IMR-90 (cell line): ENCODE measurements around the gene CENPT. TPM values are rescaled to one million over a fixed set of nuclear protein-coding genes. Genes with fewer than 3 reads are reported as not detected.

Experiments
- ATAC-seq: fragments of 200-7000 bp; cut with Tn5 transposase; 2 replicates; pipeline ENCODE4 v1.9.1; 2020; ENCODE audit warnings: low read depth, mild to moderate bottlenecking, moderate library complexity
- BruUV-seq: library from RNA; stranded (reverse); fragments of 400-500 nt; replicated peaks from 2 replicates; lab custom pipeline; 2021; lab: Mats Ljungman, UMichigan
- CTCF ChIA-PET: fragments of 300-600 bp; formaldehyde crosslinking; extraction: SDS; loops from one replicate; lab custom pipeline; 2021; ENCODE audit warnings: antibody characterized with exemption; lab: Yijun Ruan, JAX
- POLR2A ChIA-PET: fragments of 300-600 bp; sonication (Branson Sonifier 250); formaldehyde crosslinking; loops from one replicate; lab custom pipeline; 2022; ENCODE audit warnings: antibody characterized with exemption; ENCODE audit not compliant: unreplicated experiment; lab: Charles Lee
- DNase-seq: peaks from one replicate; pipeline ENCODE4 v3.0.0; 2013
- H2AFZ ChIP-seq: replicated peaks from 2 replicates; pipeline ENCODE3; 2013; ENCODE audit warnings: low read length, mild to moderate bottlenecking; ENCODE audit not compliant: poor library complexity
- H2AK5ac ChIP-seq: 2 replicates; pipeline ENCODE4 v1.6.1; 2013; ENCODE audit warnings: low read depth, low read length, inconsistent platforms
- H2AK9ac ChIP-seq: replicated peaks from 2 replicates; pipeline ENCODE3; 2013; ENCODE audit warnings: mild to moderate bottlenecking, low read depth, low read length, moderate library complexity; ENCODE audit not compliant: poor library complexity
- H2BK120ac ChIP-seq: 2 replicates; pipeline ENCODE4 v1.6.1; 2013; ENCODE audit warnings: low read depth, low read length, inconsistent platforms
- H2BK15ac ChIP-seq: 3 replicates; pipeline ENCODE4 v1.6.1; 2013; ENCODE audit warnings: low read depth, low read length, inconsistent platforms
- H2BK20ac ChIP-seq: 2 replicates; pipeline ENCODE4 v1.6.1; 2013; ENCODE audit warnings: low read depth, mild to moderate bottlenecking, inconsistent platforms, low read length, moderate library complexity
- H2BK5ac ChIP-seq: 2 replicates; pipeline ENCODE4 v1.6.1; 2013; ENCODE audit warnings: mild to moderate bottlenecking, low read depth, low read length, inconsistent platforms; ENCODE audit not compliant: poor library complexity, severe bottlenecking
- H3K14ac ChIP-seq: replicated peaks from 2 replicates; pipeline ENCODE4 v1.6.1; 2013; ENCODE audit warnings: low read depth, low read length, inconsistent platforms
- H3K18ac ChIP-seq: 2 replicates; pipeline ENCODE4 v1.6.1; 2013; ENCODE audit warnings: low read depth, low read length, control low read depth
- H3K23ac ChIP-seq: 2 replicates; pipeline ENCODE4 v1.6.1; 2013; ENCODE audit warnings: low read depth, low read length, inconsistent platforms
- H3K27ac ChIP-seq: 2 replicates; pipeline ENCODE4 v1.5.1; 2013; ENCODE audit warnings: mild to moderate bottlenecking, control low read depth, low read length; ENCODE audit not compliant: insufficient read depth
- H3K27me3 ChIP-seq: 2 replicates; pipeline ENCODE4 v1.6.1; 2013; ENCODE audit warnings: low read length; ENCODE audit not compliant: control insufficient read depth, insufficient read depth
- H3K36me3 ChIP-seq: 2 replicates; pipeline ENCODE4 v1.6.1; 2013; ENCODE audit warnings: low read length, mixed read lengths; ENCODE audit not compliant: control insufficient read depth, insufficient read depth
- H3K4ac ChIP-seq: 2 replicates; pipeline ENCODE4 v1.6.1; 2013; ENCODE audit warnings: low read depth, low read length, inconsistent platforms
- H3K4me1 ChIP-seq: 2 replicates; pipeline ENCODE4 v1.6.1; 2013; ENCODE audit warnings: low read length, mixed read lengths; ENCODE audit not compliant: control insufficient read depth, insufficient read depth
- H3K4me2 ChIP-seq: 2 replicates; pipeline ENCODE4 v1.6.1; 2013; ENCODE audit warnings: low read depth, mild to moderate bottlenecking, control low read depth, low read length, moderate library complexity
- H3K4me3 ChIP-seq: 2 replicates; pipeline ENCODE4 v1.5.1; 2013; ENCODE audit warnings: low read depth, mild to moderate bottlenecking, control low read depth, low read length, moderate library complexity; ENCODE audit not compliant: insufficient read depth
- H3K56ac ChIP-seq: 2 replicates; pipeline ENCODE4 v1.6.1; 2013; ENCODE audit warnings: low read length, inconsistent platforms; ENCODE audit not compliant: insufficient read depth; ENCODE audit errors: extremely low read depth
- H3K79me1 ChIP-seq, 2 experiments: 2 replicates each; pipeline ENCODE4 v1.6.1; 2013; ENCODE audit warnings: low read length in 2 of 2, inconsistent platforms in 1 of 2, low read depth in 1 of 2
- H3K9ac ChIP-seq: 2 replicates; pipeline ENCODE4 v1.6.1; 2013; ENCODE audit warnings: low read depth, low read length, control low read depth
- H3K9me1 ChIP-seq: 2 replicates; pipeline ENCODE4 v1.6.1; 2013; ENCODE audit warnings: low read length, inconsistent platforms; ENCODE audit not compliant: insufficient read depth
- H3K9me3 ChIP-seq: 2 replicates; pipeline ENCODE4 v1.6.1; 2013; ENCODE audit warnings: low read length; ENCODE audit not compliant: control insufficient read depth, insufficient read depth
- H4K20me1 ChIP-seq: 2 replicates; pipeline ENCODE4 v1.6.1; 2013; ENCODE audit warnings: low read length, inconsistent platforms; ENCODE audit not compliant: insufficient read depth
- H4K5ac ChIP-seq: 2 replicates; pipeline ENCODE4 v1.6.1; 2013; ENCODE audit warnings: mild to moderate bottlenecking, low read depth, low read length, control low read depth
- H4K8ac ChIP-seq, 2 experiments: 2 replicates each; pipeline ENCODE4 v1.6.1; 2013; ENCODE audit warnings: low read depth in 2 of 2, low read length in 2 of 2, control low read depth in 1 of 2, inconsistent platforms in 1 of 2
- H4K91ac ChIP-seq: 2 replicates; pipeline ENCODE4 v1.6.1; 2013; ENCODE audit warnings: low read depth, low read length, inconsistent platforms; ENCODE audit not compliant: insufficient read depth
- BHLHE40 ChIP-seq: fragments of 150-350 bp; IDR thresholded peaks from 2 replicates; pipeline ENCODE4 v1.6.1; 2016; ENCODE audit warnings: mild to moderate bottlenecking, low read depth, low read length
- CEBPB ChIP-seq: IDR thresholded peaks from 2 replicates; pipeline ENCODE4 v1.6.1; 2012; ENCODE audit warnings: low read depth, low read length, improper control_type of control experiment
- CHD1 ChIP-seq: IDR thresholded peaks from 2 replicates; pipeline ENCODE4 v1.6.1; 2012; ENCODE audit warnings: low read depth, low read length, improper control_type of control experiment
- CTCF ChIP-seq: conservative IDR thresholded peaks from 2 replicates; pipeline ENCODE4 v1.5.1; 2012; ENCODE audit warnings: mild to moderate bottlenecking, low read depth, low read length, improper control_type of control experiment
- ELK1 ChIP-seq: fragments of 150-350 bp; IDR thresholded peaks from 2 replicates; pipeline ENCODE4 v1.6.1; 2016; ENCODE audit warnings: low read depth, mild to moderate bottlenecking, low read length, moderate library complexity, borderline replicate concordance
- FOS ChIP-seq: fragments of 150-350 bp; IDR thresholded peaks from 2 replicates; pipeline ENCODE4 v1.6.1; 2016; ENCODE audit warnings: low read depth, low read length
- MAFK ChIP-seq: IDR thresholded peaks from 2 replicates; pipeline ENCODE4 v1.6.1; 2012; ENCODE audit warnings: low read depth, low read length, improper control_type of control experiment
- MAZ ChIP-seq: IDR thresholded peaks from 2 replicates; pipeline ENCODE4 v1.6.1; 2012; ENCODE audit warnings: low read depth, mild to moderate bottlenecking, low read length, improper control_type of control experiment, moderate library complexity, borderline replicate concordance
- MXI1 ChIP-seq: IDR thresholded peaks from 2 replicates; pipeline ENCODE4 v1.6.1; 2012; ENCODE audit warnings: low read depth, mild to moderate bottlenecking, low read length, moderate library complexity, borderline replicate concordance
- NFE2L2 ChIP-seq: fragments of 150-350 bp; IDR thresholded peaks from 2 replicates; pipeline ENCODE4 v1.6.1; 2016; ENCODE audit warnings: low read depth, mild to moderate bottlenecking, low read length
- POLR2A ChIP-seq: IDR thresholded peaks from 2 replicates; pipeline ENCODE4 v1.6.1; 2012; ENCODE audit warnings: mild to moderate bottlenecking, low read depth, low read length
- RAD21 ChIP-seq: IDR thresholded peaks from 2 replicates; pipeline ENCODE4 v1.6.1; 2012; ENCODE audit warnings: low read length, improper control_type of control experiment
- RCOR1 ChIP-seq: IDR thresholded peaks from 2 replicates; pipeline ENCODE4 v1.6.1; 2012; ENCODE audit warnings: mild to moderate bottlenecking, low read length, improper control_type of control experiment; ENCODE audit not compliant: insufficient replicate concordance
- RFX5 ChIP-seq: IDR thresholded peaks from 2 replicates; pipeline ENCODE4 v1.8.0; 2012; ENCODE audit warnings: low read depth, mild to moderate bottlenecking, low read length, moderate library complexity
- SMC3 ChIP-seq: fragments of 150-350 bp; IDR thresholded peaks from 2 replicates; pipeline ENCODE4 v1.6.1; 2016; ENCODE audit warnings: low read depth, mild to moderate bottlenecking, antibody characterized with exemption, low read length, moderate library complexity
- USF2 ChIP-seq: fragments of 150-350 bp; IDR thresholded peaks from 2 replicates; pipeline ENCODE4 v1.6.1; 2017; ENCODE audit warnings: mild to moderate bottlenecking, antibody characterized with exemption, low read length, low read depth
- WGBS, 2 experiments: methylation state at CpG; one replicate each; pipeline versions ENCODE4 v1.1.5 to v1.1.7; 2013; ENCODE audit warnings: missing lambda C conversion rate in 2 of 2; ENCODE audit not compliant: insufficient read length in 1 of 2; ENCODE audit errors: extremely low coverage in 2 of 2; 5-methylcytosine and 5-hydroxymethylcytosine counted together
- dilution Hi-C: fragments of 300-500 bp; cut with HindIII; formaldehyde crosslinking; loops from one replicate; pipeline ENCODE4 v1.14.3; 2018; ENCODE audit warnings: low sequenced_read_pairs; ENCODE audit not compliant: unreplicated experiment
- in situ Hi-C: fragments of 300-500 bp; cut with MboI; formaldehyde crosslinking; loops from 3 replicates; pipeline ENCODE4 v1.14.3; 2019; ENCODE audit warnings: low sequenced_read_pairs, inconsistent platforms, mixed read lengths
- intact Hi-C: fragments of 100-400 bp; cut with micrococcal nuclease; formaldehyde crosslinking; loops from 2 replicates; pipeline ENCODE4 v1.10.0; 2022
- polyA plus RNA-seq, 3 experiments: library from polyadenylated mRNA; depleted of rRNA; stranded (reverse); fragments of >200 nt; gene quantifications; 2 replicates each; pipeline ENCODE4 v1.2.3, GENCODE V29; 2012; ENCODE audit warnings: low replicate concordance in 1 of 3
- total RNA-seq: library from RNA; depleted of rRNA; stranded (reverse); fragments of >200 nt; gene quantifications from 2 replicates; pipeline ENCODE4 v1.2.3, GENCODE V29; 2012

CENPT gene
- total and polyA plus RNA-seq, 2 of the 4 experiments (the other 2 are of a cell fraction) = 33.3 to 83.1 TPM

GRCh38 chr16:67786491-67786890, 61.0 kb downstream of the CENPT start:
- Histone ChIP-seq H2AK9ac (no peak overlapping the region), H3K9ac (no peak overlapping the region), H4K5ac (no peak overlapping the region), H3K4me3 (no peak overlapping the region), H4K20me1 (peaks cover 8% of the 10 kb centered on the region; the same call in 1 of the 2 replicates), H3K18ac (no peak overlapping the region), H3K27ac (no peak overlapping the region), H2BK15ac (no peak overlapping the region), H3K27me3 (no peaks in the 10 kb centered on the region), H2BK5ac (no peak overlapping the region), H4K91ac (no peak overlapping the region), H3K4me2 (no peak overlapping the region), H3K9me1 (peaks cover 2% of the 10 kb centered on the region; the same call in 1 of the 2 replicates), H2BK120ac (no peak overlapping the region), H3K4ac (no peak overlapping the region), H4K8ac (no peak overlapping the region), H2AFZ (no peak overlapping the region), H3K56ac (no peak overlapping the region), H3K36me3 (no peaks in the 10 kb centered on the region), H3K14ac (no peak overlapping the region), H3K9me3 (no peaks in the 10 kb centered on the region), H3K4me1 (no peaks in the 10 kb centered on the region), H2AK5ac (no peak overlapping the region), H3K23ac (no peak overlapping the region), H3K79me1 (peaks cover 20 to 46% of the 10 kb centered on the region in 2 experiments), H2BK20ac (no peak overlapping the region)
- ATAC-seq (no peak), DNase-seq (no peak)
- CTCF ChIA-PET = interaction anchor here (0.6 to 1.0 kb wide), 2 partner anchors 12 to 78 kb away, joined by 3 read pairs; no protein-coding TSS in a partner anchor
- POLR2A ChIA-PET = no interaction called here
- TF ChIP-seq SMC3 = no peak
- no peak for TF ChIP-seq MAZ
- no peak for TF ChIP-seq CTCF
- no peak for TF ChIP-seq RFX5
- no peak for TF ChIP-seq RCOR1
- no peak for TF ChIP-seq MXI1
- TF ChIP-seq USF2 = no peak
- TF ChIP-seq NFE2L2 = no peak
- TF ChIP-seq ELK1 = no peak
- TF ChIP-seq FOS = no peak
- no peak for TF ChIP-seq POLR2A
- no peak for TF ChIP-seq RAD21
- no peak for TF ChIP-seq BHLHE40
- no peak for TF ChIP-seq MAFK
- TF ChIP-seq CHD1 = no peak
- TF ChIP-seq CEBPB = no peak
- in situ Hi-C loops (no loop called here), dilution Hi-C loops (no loop called here), intact Hi-C loops (no loop called here)
- WGBS, 2 experiments = 97% methylated on average over 4 of the region's 5 CpGs; no CpG with 5 or more reads in 1 of the 2 experiments
- no TSS peak for BruUV-seq
